Measurements from ENCODE around the gene ZFAND2B.

DNA sequence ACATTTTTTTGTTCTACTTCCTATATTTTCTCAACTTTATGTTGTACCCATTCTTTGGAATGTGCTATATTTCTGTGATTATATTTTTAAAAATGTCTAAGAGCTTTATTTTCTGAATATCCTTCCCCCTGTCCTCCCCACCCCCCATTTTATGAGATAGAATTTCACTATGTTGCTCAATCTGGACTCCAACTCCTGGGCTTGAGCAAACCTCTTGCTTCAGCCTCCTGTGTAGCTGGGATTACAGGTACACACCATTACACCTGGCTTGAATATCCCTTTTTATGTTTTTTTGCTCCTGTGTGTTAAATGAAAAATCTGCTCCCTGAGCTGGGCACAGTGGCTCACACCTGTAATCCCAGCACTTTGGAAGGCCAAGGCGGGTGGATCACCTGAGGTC lies 9.2 kb upstream of the ZFAND2B start:
- TF ChIP-seq TAF1 (IDR thresholded peaks at IDR 0.05; ENCODE audit: borderline replicate concordance, low read depth, low read length): no peak
- TF ChIP-seq POLR2A (IDR thresholded peaks at IDR 0.05; ENCODE audit: low read depth, low read length): no peak
- no peak for TF ChIP-seq POLR2AphosphoS5 (IDR thresholded peaks at IDR 0.05; ENCODE audit: low read depth, low read length)
